Measurements from ENCODE around the gene TRIM59. TPM values are rescaled to one million over a fixed set of nuclear protein-coding genes. Genes with fewer than 3 reads are reported as not detected.

TRIM59 gene
- total and polyA plus RNA-seq, 9 of the 15 experiments (the other 6 are each of a cell fraction or from before 2014, with no cell fraction given) = 16.8 to 101 (median 34.8) TPM

- TF ChIP-seq, protein P1, sequence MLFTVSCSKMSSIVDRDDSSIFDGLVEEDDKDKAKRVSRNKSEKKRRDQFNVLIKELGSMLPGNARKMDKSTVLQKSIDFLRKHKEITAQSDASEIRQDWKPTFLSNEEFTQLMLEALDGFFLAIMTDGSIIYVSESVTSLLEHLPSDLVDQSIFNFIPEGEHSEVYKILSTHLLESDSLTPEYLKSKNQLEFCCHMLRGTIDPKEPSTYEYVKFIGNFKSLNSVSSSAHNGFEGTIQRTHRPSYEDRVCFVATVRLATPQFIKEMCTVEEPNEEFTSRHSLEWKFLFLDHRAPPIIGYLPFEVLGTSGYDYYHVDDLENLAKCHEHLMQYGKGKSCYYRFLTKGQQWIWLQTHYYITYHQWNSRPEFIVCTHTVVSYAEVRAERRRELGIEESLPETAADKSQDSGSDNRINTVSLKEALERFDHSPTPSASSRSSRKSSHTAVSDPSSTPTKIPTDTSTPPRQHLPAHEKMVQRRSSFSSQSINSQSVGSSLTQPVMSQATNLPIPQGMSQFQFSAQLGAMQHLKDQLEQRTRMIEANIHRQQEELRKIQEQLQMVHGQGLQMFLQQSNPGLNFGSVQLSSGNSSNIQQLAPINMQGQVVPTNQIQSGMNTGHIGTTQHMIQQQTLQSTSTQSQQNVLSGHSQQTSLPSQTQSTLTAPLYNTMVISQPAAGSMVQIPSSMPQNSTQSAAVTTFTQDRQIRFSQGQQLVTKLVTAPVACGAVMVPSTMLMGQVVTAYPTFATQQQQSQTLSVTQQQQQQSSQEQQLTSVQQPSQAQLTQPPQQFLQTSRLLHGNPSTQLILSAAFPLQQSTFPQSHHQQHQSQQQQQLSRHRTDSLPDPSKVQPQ (CRISPR knock-in tag; IDR thresholded peaks at IDR 0.05; ENCODE audit: borderline replicate concordance) = no peak
- TF ChIP-seq ARID1B (IDR thresholded peaks at IDR 0.05) (0 out of 2 replicates have a peak, but pooled peaks have one; percentile 10), ETV6 (IDR thresholded peaks at IDR 0.05; ENCODE audit: borderline replicate concordance in 1 of 2, low read depth in 2 of 2, low read length in 1 of 2) (no peak), ETV6 (CRISPR knock-in tag; IDR thresholded peaks at IDR 0.05; ENCODE audit: borderline replicate concordance) (no peak), U2AF1 (optimal IDR thresholded peaks at IDR 0.05; ENCODE audit: low read depth, low read length) (no peak), CREB5 (CRISPR knock-in tag; IDR thresholded peaks at IDR 0.05) (no peak), PHF20 (IDR thresholded peaks at IDR 0.05; ENCODE audit: partially characterized antibody) (no peak), NFYB (IDR thresholded peaks at IDR 0.05; ENCODE audit: extremely low read depth, insufficient read length) (no peak), SMARCB1 (IDR thresholded peaks at IDR 0.05; ENCODE audit: insufficient read length, low read depth) (no peak), DMBX1 (CRISPR knock-in tag; IDR thresholded peaks at IDR 0.05; ENCODE audit: borderline replicate concordance) (no peak), TCF3 (CRISPR knock-in tag; IDR thresholded peaks at IDR 0.05) (peak; percentile 57), RAD51 (IDR thresholded peaks at IDR 0.05; ENCODE audit: borderline replicate concordance, low read depth) (0 out of 2 replicates have a peak, but pooled peaks have one; percentile 16), RFX5 (IDR thresholded peaks at IDR 0.05; ENCODE audit: low read depth, low read length) (no peak), FOXA3 (CRISPR knock-in tag; conservative IDR thresholded peaks at IDR 0.05 in 1 of 2, IDR thresholded peaks at IDR 0.05 in 1 of 2) (no peak), ZNF224 (CRISPR knock-in tag; IDR thresholded peaks at IDR 0.05) (no peak), HDAC3 (IDR thresholded peaks at IDR 0.05; ENCODE audit: borderline replicate concordance, partially characterized antibody) (no peak)
- TF ChIP-seq, protein P2, sequence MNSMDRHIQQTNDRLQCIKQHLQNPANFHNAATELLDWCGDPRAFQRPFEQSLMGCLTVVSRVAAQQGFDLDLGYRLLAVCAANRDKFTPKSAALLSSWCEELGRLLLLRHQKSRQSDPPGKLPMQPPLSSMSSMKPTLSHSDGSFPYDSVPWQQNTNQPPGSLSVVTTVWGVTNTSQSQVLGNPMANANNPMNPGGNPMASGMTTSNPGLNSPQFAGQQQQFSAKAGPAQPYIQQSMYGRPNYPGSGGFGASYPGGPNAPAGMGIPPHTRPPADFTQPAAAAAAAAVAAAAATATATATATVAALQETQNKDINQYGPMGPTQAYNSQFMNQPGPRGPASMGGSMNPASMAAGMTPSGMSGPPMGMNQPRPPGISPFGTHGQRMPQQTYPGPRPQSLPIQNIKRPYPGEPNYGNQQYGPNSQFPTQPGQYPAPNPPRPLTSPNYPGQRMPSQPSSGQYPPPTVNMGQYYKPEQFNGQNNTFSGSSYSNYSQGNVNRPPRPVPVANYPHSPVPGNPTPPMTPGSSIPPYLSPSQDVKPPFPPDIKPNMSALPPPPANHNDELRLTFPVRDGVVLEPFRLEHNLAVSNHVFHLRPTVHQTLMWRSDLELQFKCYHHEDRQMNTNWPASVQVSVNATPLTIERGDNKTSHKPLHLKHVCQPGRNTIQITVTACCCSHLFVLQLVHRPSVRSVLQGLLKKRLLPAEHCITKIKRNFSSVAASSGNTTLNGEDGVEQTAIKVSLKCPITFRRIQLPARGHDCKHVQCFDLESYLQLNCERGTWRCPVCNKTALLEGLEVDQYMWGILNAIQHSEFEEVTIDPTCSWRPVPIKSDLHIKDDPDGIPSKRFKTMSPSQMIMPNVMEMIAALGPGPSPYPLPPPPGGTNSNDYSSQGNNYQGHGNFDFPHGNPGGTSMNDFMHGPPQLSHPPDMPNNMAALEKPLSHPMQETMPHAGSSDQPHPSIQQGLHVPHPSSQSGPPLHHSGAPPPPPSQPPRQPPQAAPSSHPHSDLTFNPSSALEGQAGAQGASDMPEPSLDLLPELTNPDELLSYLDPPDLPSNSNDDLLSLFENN (IDR thresholded peaks at IDR 0.05; ENCODE audit: low read depth in 2 of 2, low read length in 2 of 2) = no peak
- TF ChIP-seq, protein P3, sequence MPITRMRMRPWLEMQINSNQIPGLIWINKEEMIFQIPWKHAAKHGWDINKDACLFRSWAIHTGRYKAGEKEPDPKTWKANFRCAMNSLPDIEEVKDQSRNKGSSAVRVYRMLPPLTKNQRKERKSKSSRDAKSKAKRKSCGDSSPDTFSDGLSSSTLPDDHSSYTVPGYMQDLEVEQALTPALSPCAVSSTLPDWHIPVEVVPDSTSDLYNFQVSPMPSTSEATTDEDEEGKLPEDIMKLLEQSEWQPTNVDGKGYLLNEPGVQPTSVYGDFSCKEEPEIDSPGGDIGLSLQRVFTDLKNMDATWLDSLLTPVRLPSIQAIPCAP (CRISPR knock-in tag; IDR thresholded peaks at IDR 0.05; ENCODE audit: borderline replicate concordance) = no peak
Observed at GRCh38 chr3:160477750-160478149, 28.2 kb upstream of the TRIM59 start (continued).
